ENCODE measurements around the gene NDFIP2. TPM values are rescaled to one million over a fixed set of nuclear protein-coding genes. Genes with fewer than 3 reads are reported as not detected.

The NDFIP2 gene
- total and polyA plus RNA-seq, 2 experiments from 2014 or later: 28.3 to 28.7 TPM

GRCh38 chr13:79450110-79450509 is 30.8 kb upstream of the NDFIP2 start:
- no peak for ATAC-seq
- H3K4me3 ChIP-seq: no peak overlapping the region
- H3K27ac ChIP-seq (ENCODE audit: low read depth): no peak overlapping the region
- peaks cover 12% of the 10 kb centered on the region; the same call in 1 of the 2 replicates for H3K4me1 ChIP-seq (ENCODE audit: insufficient read depth)
- H3K27me3 Mint-ChIP-seq (ENCODE audit: insufficient read depth, low read depth, poor library complexity): peaks cover 9% of the 10 kb centered on the region
- no peaks in the 10 kb centered on the region for H3K9me2 ChIP-seq (ENCODE audit: insufficient read depth)
- H3K36me3 Mint-ChIP-seq (ENCODE audit: low read depth): no peaks in the 10 kb centered on the region
- no peak overlapping the region for H3K27ac Mint-ChIP-seq
- no peaks in the 10 kb centered on the region for H3K79me2 ChIP-seq (replicated peaks; ENCODE audit: insufficient read depth)
- H4K20me1 ChIP-seq (replicated peaks; ENCODE audit: insufficient read depth): no peaks in the 10 kb centered on the region
- H3K9me3 Mint-ChIP-seq: no peaks in the 10 kb centered on the region
- H3K36me3 ChIP-seq (ENCODE audit: insufficient read depth): no peaks in the 10 kb centered on the region
- H3K4me3 Mint-ChIP-seq: no peak overlapping the region
- TF ChIP-seq ZNF114 (CRISPR knock-in tag; IDR thresholded peaks at IDR 0.05) (no peak), ZNF331 (CRISPR knock-in tag; IDR thresholded peaks at IDR 0.05; ENCODE audit: low read depth) (no peak), POLR2AphosphoS5 (IDR thresholded peaks at IDR 0.05; ENCODE audit: low read depth) (no peak)
- no peaks in the 10 kb centered on the region for H3K27me3 ChIP-seq (ENCODE audit: insufficient read depth)
- DNase-seq (ENCODE audit: low spot score): no peak
- peaks cover 31% of the 10 kb centered on the region for H3K4me1 Mint-ChIP-seq
- H2AFZ ChIP-seq: no peak overlapping the region
- no peaks in the 10 kb centered on the region for H3F3A ChIP-seq (replicated peaks; ENCODE audit: low read depth)
- H3K4me2 ChIP-seq: no peak overlapping the region

GRCh38 chr13:79451500-79451962 is 29.4 kb upstream of the NDFIP2 start:
- H3K4me2 ChIP-seq: no peak overlapping the region
- ATAC-seq (peak; percentile 84), DNase-seq (ENCODE audit: low spot score) (peak; percentile 46)
- H3K27me3 Mint-ChIP-seq (ENCODE audit: insufficient read depth, low read depth, poor library complexity): no peaks in the 10 kb centered on the region
- H3K4me3 ChIP-seq: no peak overlapping the region
- H2AFZ ChIP-seq: peak overlapping the region; percentile 13; the same call in 1 of the 2 replicates
- peaks cover 18% of the 10 kb centered on the region for H3K4me1 Mint-ChIP-seq
- H3F3A ChIP-seq (replicated peaks; ENCODE audit: low read depth): no peaks in the 10 kb centered on the region
- no peaks in the 10 kb centered on the region for H4K20me1 ChIP-seq (replicated peaks; ENCODE audit: insufficient read depth)
- no peaks in the 10 kb centered on the region for H3K36me3 Mint-ChIP-seq (ENCODE audit: low read depth)
- H3K27ac Mint-ChIP-seq: no peak overlapping the region
- no peak overlapping the region for H3K27ac ChIP-seq (ENCODE audit: low read depth)
- no peaks in the 10 kb centered on the region for H3K27me3 ChIP-seq (ENCODE audit: insufficient read depth)
- no peak overlapping the region for H3K4me3 Mint-ChIP-seq
- H3K79me2 ChIP-seq (replicated peaks; ENCODE audit: insufficient read depth): no peaks in the 10 kb centered on the region
- H3K36me3 ChIP-seq (ENCODE audit: insufficient read depth): no peaks in the 10 kb centered on the region
- H3K4me1 ChIP-seq (ENCODE audit: insufficient read depth): peaks cover 12% of the 10 kb centered on the region; the same call in 1 of the 2 replicates
- H3K9me3 Mint-ChIP-seq: no peaks in the 10 kb centered on the region
- H3K9me2 ChIP-seq (ENCODE audit: insufficient read depth): no peaks in the 10 kb centered on the region
- no peak for TF ChIP-seq POLR2AphosphoS5 (IDR thresholded peaks at IDR 0.05; ENCODE audit: low read depth)
- no peak for TF ChIP-seq CREB1 (CRISPR knock-in tag; IDR thresholded peaks at IDR 0.05; ENCODE audit: low read depth)
- no peak for TF ChIP-seq EZH2 (IDR thresholded peaks at IDR 0.05; ENCODE audit: low read depth, unreplicated experiment)
- no peak for TF ChIP-seq ETS1 (IDR thresholded peaks at IDR 0.05)
- TF ChIP-seq ZNF462 (CRISPR knock-in tag; IDR thresholded peaks at IDR 0.05): no peak
- TF ChIP-seq CTCF (conservative IDR thresholded peaks at IDR 0.05; ENCODE audit: low read depth in 2 of 2): no peak
- no peak for TF ChIP-seq ZNF114 (CRISPR knock-in tag; IDR thresholded peaks at IDR 0.05)
- TF ChIP-seq STAT1 (IDR thresholded peaks at IDR 0.05; ENCODE audit: unreplicated experiment): no peak
- TF ChIP-seq NANOG (IDR thresholded peaks at IDR 0.05; ENCODE audit: borderline replicate concordance): no peak
- no peak for TF ChIP-seq JUNB (IDR thresholded peaks at IDR 0.05; ENCODE audit: unreplicated experiment)

Measured in GM23338 (cell line).